Uterus (tissue), 4 donors: ENCODE results near the gene KRTAP10-5. TPM values are rescaled to one million over a fixed set of nuclear protein-coding genes. Genes with fewer than 3 reads are reported as not detected.

ENCODE experiments used
- DNase-seq, 2 donors: peaks; one replicate each; pipeline ENCODE4 v3.0.0-alpha.2; 2019 to 2020
- H3K27ac ChIP-seq, 2 donors: fragments of 200-600 bp; sonication (generic); 1 replicate in 1 of 2; 2 replicates in 1 of 2; pipeline ENCODE4 v1.5.1; 2016 to 2018
- H3K27me3 ChIP-seq, 2 donors: fragments of 200-600 bp; sonication (generic); one replicate each; pipeline ENCODE4 v1.5.1; 2018 to 2019; ENCODE audit warnings: control low read depth in 1 of 2
- H3K36me3 ChIP-seq, 2 donors: fragments of 200-600 bp; sonication (generic); one replicate each; pipeline ENCODE4 v1.5.1; 2019; ENCODE audit warnings: control low read depth in 1 of 2
- H3K4me1 ChIP-seq, 2 donors: fragments of 200-600 bp; sonication (generic); one replicate each; pipeline ENCODE4 v1.5.1; 2018 to 2019; ENCODE audit warnings: control low read depth in 1 of 2
- H3K4me3 ChIP-seq, 2 donors: fragments of 200-600 bp; sonication (generic); 1 replicate in 1 of 2; 2 replicates in 1 of 2; pipeline ENCODE4 v1.5.1; 2018 to 2019; ENCODE audit warnings: mild to moderate bottlenecking in 1 of 2
- H3K9me3 ChIP-seq, 2 donors: fragments of 200-600 bp; sonication (generic); one replicate each; pipeline ENCODE4 v1.5.1; 2019; ENCODE audit warnings: control low read depth in 1 of 2
- POLR2A ChIP-seq, 2 donors: fragments of 450-650 bp; IDR thresholded peaks; one replicate each; pipeline ENCODE4 v1.6.1; 2016; ENCODE audit warnings: antibody characterized with exemption in 2 of 2, mild to moderate bottlenecking in 1 of 2, moderate library complexity in 1 of 2
- intact Hi-C: fragments of 100-400 bp; cut with DNase I; formaldehyde crosslinking; loops from one replicate; pipeline ENCODE4 v1.15.1; 2023; ENCODE audit warnings: low total_unique reads
- total RNA-seq, 4 donors: library from RNA; depleted of rRNA in 3 of 4; stranded (reverse); fragments of >200 nt in 3 of 4; gene quantifications; one replicate each; pipeline versions ENCODE4 v1.1.0 to v1.2.4, GENCODE V29; 2014 to 2023
- TF ChIP-seq, protein P1 (sequence below), 4 experiments: fragments of 200-600 bp in 2 of 4; fragments of 450-650 bp in 2 of 4; sonication (generic) in 2 of 4; IDR thresholded peaks; one replicate each; pipeline ENCODE4 v1.5.1; 2016 to 2019; ENCODE audit warnings: antibody characterized with exemption in 4 of 4, mild to moderate bottlenecking in 2 of 4, moderate library complexity in 1 of 4
- donor health status: DM: yes; HTN: yes; CAD: no.

KRTAP10-5 gene
- total RNA-seq, 4 donors from 2014 or later = not detected

GRCh38 chr21:44581158-44581557 lies 754 bp upstream of the KRTAP10-5 start:
- Histone ChIP-seq H3K4me1 (no peaks in the 10 kb centered on the region), H3K27me3 (peaks cover 0 to 4% of the 10 kb centered on the region in 2 donors), H3K27ac (no peak overlapping the region), H3K9me3 (no peaks in the 10 kb centered on the region), H3K36me3 (no peaks in the 10 kb centered on the region), H3K4me3 (no peak overlapping the region)
- intact Hi-C loops = no loop called here
- DNase-seq = no peak
- TF ChIP-seq, protein P1, sequence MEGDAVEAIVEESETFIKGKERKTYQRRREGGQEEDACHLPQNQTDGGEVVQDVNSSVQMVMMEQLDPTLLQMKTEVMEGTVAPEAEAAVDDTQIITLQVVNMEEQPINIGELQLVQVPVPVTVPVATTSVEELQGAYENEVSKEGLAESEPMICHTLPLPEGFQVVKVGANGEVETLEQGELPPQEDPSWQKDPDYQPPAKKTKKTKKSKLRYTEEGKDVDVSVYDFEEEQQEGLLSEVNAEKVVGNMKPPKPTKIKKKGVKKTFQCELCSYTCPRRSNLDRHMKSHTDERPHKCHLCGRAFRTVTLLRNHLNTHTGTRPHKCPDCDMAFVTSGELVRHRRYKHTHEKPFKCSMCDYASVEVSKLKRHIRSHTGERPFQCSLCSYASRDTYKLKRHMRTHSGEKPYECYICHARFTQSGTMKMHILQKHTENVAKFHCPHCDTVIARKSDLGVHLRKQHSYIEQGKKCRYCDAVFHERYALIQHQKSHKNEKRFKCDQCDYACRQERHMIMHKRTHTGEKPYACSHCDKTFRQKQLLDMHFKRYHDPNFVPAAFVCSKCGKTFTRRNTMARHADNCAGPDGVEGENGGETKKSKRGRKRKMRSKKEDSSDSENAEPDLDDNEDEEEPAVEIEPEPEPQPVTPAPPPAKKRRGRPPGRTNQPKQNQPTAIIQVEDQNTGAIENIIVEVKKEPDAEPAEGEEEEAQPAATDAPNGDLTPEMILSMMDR (IDR thresholded peaks at IDR 0.05) = no peak
- no peak for TF ChIP-seq POLR2A (IDR thresholded peaks at IDR 0.05)

DNA sequence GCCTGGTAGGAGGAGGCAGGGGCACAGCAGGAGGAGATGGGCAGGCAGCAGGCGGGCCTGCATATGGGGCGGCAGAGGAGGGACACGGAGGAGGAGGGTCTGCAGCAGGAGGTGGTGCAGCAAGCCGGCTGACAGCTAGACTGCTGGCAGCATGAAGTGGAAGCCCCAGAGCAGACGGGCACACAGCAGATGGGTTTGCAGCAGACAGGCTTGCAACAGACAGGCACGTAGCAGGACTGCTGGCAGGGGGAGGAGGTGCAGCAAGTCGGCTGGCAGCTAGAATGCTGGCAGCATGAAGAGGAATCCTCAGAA lies 615 bp downstream of the KRTAP10-5 start:
- no peak for TF ChIP-seq POLR2A (IDR thresholded peaks at IDR 0.05)
- TF ChIP-seq, protein P1 (IDR thresholded peaks at IDR 0.05) = no peak
- H3K27ac ChIP-seq = no peak overlapping the region
- no peak for DNase-seq
- H3K4me3 ChIP-seq = no peak overlapping the region
- H3K9me3 ChIP-seq = no peaks in the 10 kb centered on the region
- no peaks in the 10 kb centered on the region for H3K4me1 ChIP-seq
- H3K36me3 ChIP-seq = no peaks in the 10 kb centered on the region
- intact Hi-C loops = no loop called here
- peaks cover 0 to 4% of the 10 kb centered on the region in 2 donors for H3K27me3 ChIP-seq

DNA sequence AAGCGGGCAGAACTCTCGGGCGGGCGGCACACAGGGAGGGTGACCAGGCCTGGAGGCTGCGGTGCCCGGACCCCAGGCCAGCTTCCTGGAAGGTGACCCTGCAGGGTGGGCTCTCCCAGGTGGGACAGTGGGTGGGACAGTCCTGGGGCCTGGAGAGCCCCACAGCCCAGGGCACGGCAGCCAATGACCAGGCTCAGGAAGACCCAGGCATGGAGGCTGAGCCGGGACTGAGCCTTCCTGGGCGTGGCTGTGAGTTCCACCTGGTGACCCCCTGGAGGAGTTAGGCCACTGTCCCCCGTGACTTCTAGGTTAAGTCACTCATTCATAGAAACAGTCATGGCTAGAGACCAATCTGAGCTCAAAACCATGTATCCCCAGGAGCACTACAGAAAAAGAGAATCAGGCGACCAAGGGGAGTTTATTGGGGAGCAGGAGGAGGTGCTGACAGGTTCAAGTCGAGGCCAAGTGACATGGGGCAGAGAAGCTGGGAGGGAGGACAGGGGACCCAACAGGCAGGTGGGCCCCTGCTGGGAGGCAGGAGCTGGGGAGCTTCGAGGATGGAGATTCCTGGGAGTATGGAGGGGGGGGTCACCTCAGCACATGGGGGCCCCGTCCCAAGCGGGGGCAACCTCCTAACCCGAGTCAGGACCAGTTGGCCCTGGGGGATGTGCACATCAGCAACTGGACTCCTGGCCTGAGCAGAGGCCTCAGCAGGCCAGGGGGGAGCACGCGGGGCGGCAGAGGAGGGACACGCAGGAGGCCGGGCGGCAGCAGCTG lies 1.2 kb downstream of the KRTAP10-5 start:
- no peak for TF ChIP-seq POLR2A (IDR thresholded peaks at IDR 0.05)
- TF ChIP-seq, protein P1 (IDR thresholded peaks at IDR 0.05) = no peak

GRCh38 chr21:44578371-44579055 lies 1.9 kb downstream of the KRTAP10-5 start:
- no peaks in the 10 kb centered on the region for H3K36me3 ChIP-seq
- intact Hi-C loops = no loop called here
- H3K9me3 ChIP-seq = no peaks in the 10 kb centered on the region
- TF ChIP-seq POLR2A (IDR thresholded peaks at IDR 0.05) = no peak
- TF ChIP-seq, protein P1 (IDR thresholded peaks at IDR 0.05) = no peak
- H3K27me3 ChIP-seq = no peaks in the 10 kb centered on the region
- no peaks in the 10 kb centered on the region for H3K4me1 ChIP-seq
- DNase-seq = no peak
- H3K4me3 ChIP-seq = no peak overlapping the region
- H3K27ac ChIP-seq = no peak overlapping the region

More for the DNA sequence above, 1.2 kb downstream of the KRTAP10-5 start:
- Histone ChIP-seq H3K27ac (no peak overlapping the region), H3K27me3 (peaks cover 0 to 3% of the 10 kb centered on the region in 2 donors), H3K9me3 (no peaks in the 10 kb centered on the region), H3K36me3 (no peaks in the 10 kb centered on the region), H3K4me1 (no peaks in the 10 kb centered on the region), H3K4me3 (no peak overlapping the region)
- DNase-seq = no peak
- intact Hi-C loops = no loop called here

DNA sequence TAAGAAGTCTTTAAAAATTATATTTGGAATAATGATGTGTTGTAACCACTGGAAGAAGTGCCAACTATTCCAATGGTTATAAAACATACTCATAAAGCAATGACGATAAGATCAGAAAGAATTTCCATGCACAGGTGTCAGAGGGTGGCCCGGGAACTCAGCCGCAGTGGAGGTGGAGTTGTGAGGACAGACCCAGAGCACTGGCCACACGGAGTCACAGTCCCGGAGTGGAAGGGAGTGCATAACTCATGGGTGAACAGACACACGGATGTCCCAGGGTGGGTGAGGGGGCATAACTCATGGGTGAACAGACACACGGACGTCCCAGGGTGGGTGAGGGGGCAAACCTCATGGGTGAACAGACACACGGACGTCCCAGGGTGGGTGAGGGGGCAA lies 4.4 kb downstream of the KRTAP10-5 start:
- no peaks in the 10 kb centered on the region for H3K9me3 ChIP-seq
- no peak for DNase-seq

More for the DNA sequence above, 4.4 kb downstream of the KRTAP10-5 start:
- intact Hi-C loops = no loop called here
- H3K36me3 ChIP-seq = no peaks in the 10 kb centered on the region
- no peaks in the 10 kb centered on the region for H3K27me3 ChIP-seq
- no peaks in the 10 kb centered on the region for H3K4me1 ChIP-seq
- TF ChIP-seq, protein P1 (IDR thresholded peaks at IDR 0.05) = no peak
- no peak for TF ChIP-seq POLR2A (IDR thresholded peaks at IDR 0.05)
- no peak overlapping the region for H3K27ac ChIP-seq
- H3K4me3 ChIP-seq = no peak overlapping the region
